ENCODE results near the gene CEND1.

Gene CEND1

GRCh38 chr11:764322-765024, 25.4 kb downstream of the CEND1 start:
- DNase-seq (ENCODE audit: low read depth, low spot score): no peak

- no peak for DNase-seq (ENCODE audit: low read depth, low spot score)
These were observed 26.2 kb downstream of the CEND1 start for GRCh38 chr11:763549-764321.

- no peak for DNase-seq (ENCODE audit: low read depth, low spot score)
These were observed 26.8 kb downstream of the CEND1 start for GRCh38 chr11:763073-763463.

GRCh38 chr11:762421-763072, 27.3 kb downstream of the CEND1 start:
- DNase-seq (ENCODE audit: low read depth, low spot score): no peak

GRCh38 chr11:761526-762108, 28.3 kb downstream of the CEND1 start:
- no peak for DNase-seq (ENCODE audit: low read depth, low spot score)

GRCh38 chr11:760236-760635, 29.7 kb downstream of the CEND1 start:
- no peak for DNase-seq (ENCODE audit: low read depth, low spot score)

GRCh38 chr11:749731-750130, 40.2 kb downstream of the CEND1 start:
- no peak for DNase-seq (ENCODE audit: low read depth, low spot score)

- no peak for DNase-seq (ENCODE audit: low read depth, low spot score)
These were observed 41.9 kb downstream of the CEND1 start for GRCh38 chr11:748007-748359.

- peak; percentile 94 for DNase-seq (ENCODE audit: low read depth, low spot score)
These were observed 42.5 kb downstream of the CEND1 start, which contains the start of gene TALDO1 for GRCh38 chr11:747158-748006. Gene TALDO1, plus strand, starts transcription at chr11:747464. Its CDS starts 18 bp downstream, at chr11:747482.

- no peak for DNase-seq (ENCODE audit: low read depth, low spot score)
These were observed 43.4 kb downstream of the CEND1 start for GRCh38 chr11:746289-747157.

GRCh38 chr11:745428-745827, 44.5 kb downstream of the CEND1 start:
- no peak for DNase-seq (ENCODE audit: low read depth, low spot score)

- DNase-seq (ENCODE audit: low read depth, low spot score): no peak
These were observed 47.2 kb downstream of the CEND1 start for GRCh38 chr11:742571-743201.

GRCh38 chr11:742156-742546, 47.7 kb downstream of the CEND1 start:
- no peak for DNase-seq (ENCODE audit: low read depth, low spot score)

- DNase-seq (ENCODE audit: low read depth, low spot score): peak; percentile 61
These were observed 52.0 kb downstream of the CEND1 start for GRCh38 chr11:737899-738298.

GRCh38 chr11:737366-737765, 52.5 kb downstream of the CEND1 start:
- no peak for DNase-seq (ENCODE audit: low read depth, low spot score)
